ENCODE measurements around the gene ATP13A3. TPM values are rescaled to one million over a fixed set of nuclear protein-coding genes. Genes with fewer than 3 reads are reported as not detected.

Gene ATP13A3
- total and polyA plus RNA-seq, 9 of the 15 experiments (the other 6 are each of a cell fraction or from before 2014, with no cell fraction given): 16.6 to 135 (median 86.6) TPM

DNA sequence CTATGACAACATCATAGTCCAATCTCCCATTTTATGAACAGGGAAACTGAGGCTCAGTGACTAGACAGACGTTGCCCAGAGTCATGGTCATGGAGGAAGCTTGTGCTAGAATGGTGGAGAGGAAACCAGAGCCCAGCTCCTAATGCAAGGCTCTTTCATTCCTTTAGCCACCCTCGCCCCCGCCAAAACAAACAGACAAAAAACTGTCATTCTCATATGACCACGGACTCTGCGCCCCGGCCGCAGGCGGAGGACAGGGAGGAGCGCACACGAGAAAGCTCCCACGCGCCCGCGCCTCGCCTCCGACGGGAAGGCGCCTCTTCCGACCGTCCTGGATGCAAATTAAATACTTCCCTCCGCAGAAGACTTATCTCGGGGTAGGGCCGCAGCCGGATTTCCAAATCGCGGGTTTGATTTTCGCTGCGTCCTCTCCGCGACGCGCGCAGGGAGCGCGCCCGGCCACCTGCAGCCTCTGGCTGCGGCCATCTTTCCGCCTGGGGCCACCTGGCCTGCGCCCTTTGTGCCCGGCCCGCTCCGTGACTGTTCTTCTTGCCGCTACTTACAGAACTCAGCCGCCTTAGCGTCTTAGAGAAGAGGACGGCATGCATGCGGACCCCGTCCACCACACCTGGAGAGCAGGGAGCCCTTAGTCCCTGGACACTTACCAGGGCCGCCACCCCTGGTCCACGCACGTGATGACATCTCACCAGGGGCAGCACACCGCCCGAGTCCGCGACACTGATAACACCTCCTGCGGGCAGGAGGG is 670 bp upstream of the ATP13A3 start (continued):
- TF ChIP-seq PPARD (CRISPR knock-in tag; IDR thresholded peaks at IDR 0.05): no peak
- no peak for TF ChIP-seq ZFPM2 (CRISPR knock-in tag; IDR thresholded peaks at IDR 0.05)
- TF ChIP-seq SNRNP70 (optimal IDR thresholded peaks at IDR 0.05; ENCODE audit: low read depth, low read length): no peak
- peak in 1 of 2 experiments; percentile 79; a peak in 2 of 4 replicates for TF ChIP-seq RCOR1 (IDR thresholded peaks at IDR 0.05; ENCODE audit: borderline replicate concordance in 1 of 2, low read depth in 2 of 2, low read length in 2 of 2)
- peak; percentile 31 for TF ChIP-seq CHD1 (IDR thresholded peaks at IDR 0.05; ENCODE audit: low read length)
- no peak for TF ChIP-seq SRSF9 (IDR thresholded peaks at IDR 0.05; ENCODE audit: borderline replicate concordance, low read depth, low read length)
- TF ChIP-seq JUND (IDR thresholded peaks at IDR 0.05; ENCODE audit: borderline replicate concordance, low read depth, low read length): no peak
- 0 out of 3 replicates have a peak, but pooled peaks have one; percentile 34 for TF ChIP-seq JUND (tag; IDR thresholded peaks at IDR 0.05; ENCODE audit: borderline replicate concordance, low read depth, low read length)
- TF ChIP-seq EP300 (IDR thresholded peaks at IDR 0.05; ENCODE audit: low read length): peak; percentile 59; the same call in 1 of the 2 replicates
- peak; percentile 38; the same call in 1 of the 2 replicates for TF ChIP-seq ATF7 (IDR thresholded peaks at IDR 0.05)
- TF ChIP-seq ZNF586 (CRISPR knock-in tag; conservative IDR thresholded peaks at IDR 0.05): no peak
- TF ChIP-seq, protein P1, sequence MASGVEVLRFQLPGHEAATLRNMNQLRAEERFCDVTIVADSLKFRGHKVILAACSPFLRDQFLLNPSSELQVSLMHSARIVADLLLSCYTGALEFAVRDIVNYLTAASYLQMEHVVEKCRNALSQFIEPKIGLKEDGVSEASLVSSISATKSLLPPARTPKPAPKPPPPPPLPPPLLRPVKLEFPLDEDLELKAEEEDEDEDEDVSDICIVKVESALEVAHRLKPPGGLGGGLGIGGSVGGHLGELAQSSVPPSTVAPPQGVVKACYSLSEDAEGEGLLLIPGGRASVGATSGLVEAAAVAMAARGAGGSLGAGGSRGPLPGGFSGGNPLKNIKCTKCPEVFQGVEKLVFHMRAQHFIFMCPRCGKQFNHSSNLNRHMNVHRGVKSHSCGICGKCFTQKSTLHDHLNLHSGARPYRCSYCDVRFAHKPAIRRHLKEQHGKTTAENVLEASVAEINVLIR (CRISPR knock-in tag; IDR thresholded peaks at IDR 0.05): no peak
- TF ChIP-seq RBM34 (IDR thresholded peaks at IDR 0.05; ENCODE audit: borderline replicate concordance, insufficient read depth, low read length): no peak
- TF ChIP-seq ID3 (CRISPR knock-in tag; IDR thresholded peaks at IDR 0.05): no peak
- peak; percentile 37; the same call in 1 of the 2 replicates for TF ChIP-seq ID3 (tag; IDR thresholded peaks at IDR 0.05)
- peak; percentile 64 for TF ChIP-seq USF1 (CRISPR knock-in tag; IDR thresholded peaks at IDR 0.05)
- TF ChIP-seq ZNF830 (CRISPR knock-in tag; IDR thresholded peaks at IDR 0.05): 0 out of 2 replicates have a peak, but pooled peaks have one; percentile 48
- 0 out of 4 replicates have a peak, but pooled peaks of 1 of the 2 experiments have one; percentile 37 for TF ChIP-seq MLLT1 (IDR thresholded peaks at IDR 0.05)
- TF ChIP-seq PBX2 (CRISPR knock-in tag; IDR thresholded peaks at IDR 0.05; ENCODE audit: low read depth): no peak
- TF ChIP-seq PBX2 (tag; conservative IDR thresholded peaks at IDR 0.05; ENCODE audit: low read depth): no peak
